DMS114 treated with DMSO at 0.1 percent for 48 hours (cell line): ENCODE results near the gene ATXN1.
"Not testable (repeated sequence)": the region's sequence is repeated elsewhere in the genome, so short reads cannot be mapped to it uniquely, and the experiment has no call there.

Experiments used
- DNase-seq: peaks from one replicate; lab custom pipeline; 2025; ENCODE audit not compliant: unreplicated experiment; lab: John Stamatoyannopoulos, UW

Gene ATXN1

DNA sequence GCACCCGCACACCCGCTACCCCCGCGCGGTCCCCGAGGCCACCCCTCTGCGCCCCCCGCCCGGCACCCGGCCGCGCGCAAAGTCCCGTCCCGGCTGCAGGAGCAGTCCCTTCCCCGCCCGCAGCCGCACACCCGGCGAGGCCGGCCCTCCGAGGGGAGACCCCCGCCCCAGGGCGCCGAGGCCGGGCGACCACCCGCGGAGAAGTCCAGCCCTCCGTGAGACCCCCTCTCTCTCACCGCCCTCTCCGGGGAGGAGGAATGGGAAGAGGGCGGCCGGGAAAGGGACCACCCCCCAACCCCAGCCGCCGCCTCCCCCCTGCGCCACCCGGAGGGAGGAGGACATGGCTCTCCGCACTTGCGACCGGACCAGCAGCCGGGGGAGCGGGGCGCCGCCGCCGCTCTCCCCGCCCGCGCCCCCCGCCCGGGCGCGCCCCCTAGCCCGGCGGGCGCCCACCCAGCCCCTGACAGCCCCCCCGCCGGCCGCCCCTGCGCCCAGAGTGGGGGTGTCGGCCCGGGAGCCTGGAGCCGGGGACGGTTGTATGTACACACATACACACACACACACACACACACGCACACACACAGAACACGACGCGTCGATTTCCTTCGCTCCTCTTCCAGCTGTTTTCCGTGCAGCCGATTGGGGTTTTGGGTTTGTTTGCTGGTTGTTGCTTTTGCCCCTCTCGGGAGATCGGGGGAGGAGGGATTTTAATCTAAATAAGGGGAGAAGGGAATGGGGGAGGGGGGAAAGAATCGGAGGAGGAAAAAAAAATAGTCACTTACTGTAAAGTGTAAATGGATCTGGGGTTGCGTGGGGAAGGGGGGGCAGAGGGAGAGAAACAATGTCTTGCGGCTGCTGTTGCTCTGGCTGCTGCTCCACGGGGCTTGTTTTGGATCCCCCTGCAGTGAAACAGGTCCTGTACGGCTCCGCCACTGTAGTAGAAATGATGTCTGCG, at the start of gene ATXN1:
Gene ATXN1, minus strand, starts transcription at position 945 of the 955 bp plus-strand sequence.
- DNase-seq: peak; percentile 68

DNA sequence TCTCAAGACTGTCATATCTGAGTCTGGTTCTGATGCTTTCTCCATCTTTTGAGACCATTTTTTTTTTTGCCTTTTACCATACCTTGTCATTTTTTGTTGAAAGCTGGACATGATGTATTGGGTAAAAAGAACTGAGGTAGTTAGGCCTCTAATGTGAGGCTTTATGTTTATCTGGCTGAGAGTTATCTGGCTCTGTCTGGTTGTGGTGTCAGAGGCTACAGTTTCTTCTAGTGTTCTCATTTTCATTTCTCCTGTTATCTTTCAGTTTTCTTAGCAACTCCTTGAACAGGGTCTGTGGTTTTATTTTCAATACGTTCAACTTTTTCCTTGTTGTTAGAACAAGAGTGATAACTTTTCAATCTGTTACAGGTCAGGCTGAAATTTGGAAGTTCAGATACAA, 49.2 kb upstream of the ATXN1 start:
- no peak for DNase-seq

DNA sequence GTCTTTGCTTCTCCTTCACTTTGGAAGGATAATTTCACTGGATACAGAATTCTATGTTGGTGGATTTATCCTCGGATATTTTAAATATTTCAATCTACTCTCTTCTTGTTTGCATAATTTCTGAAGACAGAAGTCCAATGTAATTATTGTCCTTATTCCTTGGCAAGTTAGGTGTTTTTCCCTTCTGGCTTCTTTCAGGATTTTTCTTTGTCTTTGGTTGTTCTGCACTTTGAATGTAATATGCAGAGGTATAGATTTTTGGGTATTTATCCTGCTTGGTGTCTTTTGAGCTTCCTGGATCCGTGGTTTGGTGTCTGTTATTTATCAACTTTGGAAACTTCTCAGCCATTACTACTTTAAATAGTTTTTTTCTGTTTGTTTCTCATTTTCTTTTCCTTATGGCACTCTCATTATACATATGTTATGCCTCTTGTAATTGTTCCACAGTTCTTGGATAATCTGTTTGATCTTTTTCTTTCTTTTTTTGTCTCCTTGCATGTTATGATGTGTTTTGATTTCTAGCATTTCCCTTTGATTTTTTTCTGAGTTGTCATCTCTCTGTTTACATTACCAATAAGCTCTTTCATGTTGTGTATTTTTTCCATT, 48.6 kb upstream of the ATXN1 start:
- no peak for DNase-seq

DNA sequence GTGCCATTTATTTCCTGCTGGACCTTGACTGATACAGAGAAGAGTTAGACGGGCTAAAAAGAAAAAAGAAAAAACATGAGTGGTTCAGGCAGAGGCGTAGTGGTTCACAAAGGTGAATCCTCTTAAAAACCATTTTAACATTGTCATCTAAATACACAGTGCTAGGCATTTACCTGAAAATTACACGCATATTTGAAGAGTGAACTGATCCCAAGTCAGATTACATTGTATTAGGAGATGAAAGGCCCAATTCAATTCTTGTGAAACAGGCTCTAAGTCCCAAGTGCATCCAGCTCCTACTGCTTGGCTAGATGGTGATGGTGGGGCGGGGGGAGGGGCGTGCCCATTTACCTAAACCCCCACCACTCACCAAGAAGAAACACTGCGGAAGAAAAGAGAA, 46.7 kb upstream of the ATXN1 start:
- no peak for DNase-seq

DNA sequence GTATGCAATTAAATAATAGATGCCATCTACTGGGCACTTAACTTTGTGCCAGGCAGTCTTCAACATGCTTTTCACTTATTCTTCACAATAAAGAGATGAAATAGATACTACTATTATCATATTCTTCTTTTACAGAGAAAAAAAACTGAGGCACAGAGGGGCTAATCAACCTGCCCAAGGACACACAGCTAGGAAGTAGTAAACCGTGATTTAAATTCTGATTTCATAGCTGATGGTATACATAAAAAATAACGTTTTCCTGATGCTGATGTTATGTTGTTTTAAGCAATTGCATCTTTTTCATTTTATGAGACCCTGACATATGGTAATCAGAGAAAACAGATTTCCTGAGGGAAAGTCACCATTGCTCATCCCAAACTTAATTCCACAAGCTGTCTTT, 45.1 kb upstream of the ATXN1 start:
- no peak for DNase-seq

DNA sequence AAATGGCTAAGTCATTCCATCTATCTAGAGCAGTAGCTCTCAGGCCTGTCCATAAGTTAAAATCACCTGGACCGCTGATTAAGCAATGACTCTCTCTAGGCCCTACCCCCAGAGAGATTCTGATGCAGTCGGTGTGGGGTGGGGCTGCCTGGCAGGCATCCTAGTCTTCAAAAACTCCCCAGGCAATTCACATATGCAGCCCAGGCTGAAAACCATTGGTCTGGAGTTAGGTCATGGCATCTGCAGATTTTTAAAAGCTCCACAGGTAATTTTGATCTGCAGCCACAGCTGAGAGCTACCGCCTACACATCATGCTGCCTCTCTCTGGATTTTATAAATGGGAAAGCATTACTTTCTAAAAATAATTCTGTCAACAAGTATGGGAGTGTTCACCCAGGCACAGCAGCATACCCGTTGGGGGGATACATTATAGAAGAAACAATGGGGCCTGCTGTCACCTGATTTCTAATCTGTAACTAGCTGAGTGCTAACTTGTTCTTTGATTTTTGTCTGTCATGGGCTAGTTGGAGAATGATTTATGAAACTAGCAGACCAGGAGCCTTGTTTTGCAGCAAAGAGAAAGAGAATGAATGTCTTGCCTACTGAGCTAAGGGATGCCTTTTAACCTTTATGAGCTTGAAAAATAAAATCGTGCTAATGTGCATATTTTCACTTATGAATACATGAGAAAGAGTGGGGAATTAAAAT, 44.1 kb upstream of the ATXN1 start:
- DNase-seq: no peak

DNA sequence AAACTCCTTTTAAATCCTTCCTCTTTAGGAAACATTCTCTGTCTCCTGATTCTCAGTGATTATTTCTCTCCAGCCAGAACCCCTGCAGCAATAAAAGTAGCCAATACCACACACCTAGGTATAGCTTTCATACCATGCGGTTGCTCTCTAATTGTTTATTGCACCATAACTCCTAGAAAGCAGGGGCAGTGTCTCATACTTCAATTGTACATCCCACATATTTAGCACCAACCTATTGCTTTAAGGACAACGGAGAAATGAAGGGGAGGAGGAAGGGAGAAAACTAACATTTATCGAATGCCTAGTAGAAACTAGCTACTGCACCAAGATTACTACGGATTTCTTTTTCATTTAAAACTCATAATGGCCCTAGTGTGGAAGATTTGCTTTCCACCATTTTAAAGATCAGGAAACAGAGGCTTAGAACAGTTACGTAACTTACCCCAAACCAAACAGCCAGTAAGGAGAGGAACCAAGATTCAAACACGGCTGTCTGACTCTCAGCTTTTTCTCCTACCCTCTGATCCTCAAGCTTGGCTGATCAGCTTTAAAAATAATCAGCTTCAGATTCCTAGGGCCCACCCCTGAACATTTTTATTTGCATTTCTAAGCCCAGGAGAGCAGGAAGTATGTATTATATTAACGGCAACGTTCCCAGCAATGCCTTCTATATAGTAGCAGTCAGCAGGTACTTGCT, 43.4 kb upstream of the ATXN1 start:
- DNase-seq: no peak

DNA sequence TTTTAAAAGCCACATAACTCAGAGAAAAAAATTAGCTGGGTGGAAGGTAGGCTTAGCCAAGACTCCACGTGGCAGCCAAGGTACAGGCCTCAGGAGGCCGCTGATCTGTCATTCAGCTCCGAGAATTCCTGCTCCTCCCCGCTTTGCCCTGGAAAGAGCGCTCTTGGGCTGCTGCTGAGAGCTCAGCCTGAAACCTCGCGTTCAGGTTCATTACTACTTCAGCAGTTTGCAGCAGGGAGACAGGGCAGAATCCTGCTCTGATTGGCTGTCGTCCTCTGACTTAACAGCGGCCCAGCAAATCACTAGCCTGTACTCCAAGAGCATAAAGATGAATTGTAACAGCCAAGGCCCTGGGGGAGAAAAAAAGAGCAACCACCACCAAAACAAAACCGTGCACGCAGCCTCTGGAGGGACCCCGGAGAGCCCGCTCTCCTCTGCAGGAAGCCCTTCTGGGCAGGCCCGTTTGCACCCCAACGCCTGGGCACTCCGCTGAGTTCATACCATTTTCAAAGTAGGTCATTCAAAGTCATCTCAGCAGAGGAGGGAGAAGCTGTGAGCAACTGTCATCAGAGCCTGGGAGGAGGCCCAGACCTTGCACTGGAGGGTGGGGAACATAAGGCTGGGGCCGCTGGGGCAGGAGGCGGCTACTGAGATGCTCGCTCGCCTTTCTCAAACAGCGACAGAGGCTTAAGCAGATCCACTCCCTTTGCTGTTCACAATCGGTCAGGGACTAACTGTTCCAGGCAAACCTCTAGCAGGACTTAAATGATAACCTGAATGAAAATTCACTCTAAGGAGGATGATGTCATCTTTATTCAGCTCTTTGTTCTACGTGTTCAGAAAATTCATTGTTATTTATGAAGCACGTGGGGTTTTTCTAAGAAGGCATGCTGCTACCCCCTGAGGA, 42.3 kb upstream of the ATXN1 start:
- no peak for DNase-seq

DNA sequence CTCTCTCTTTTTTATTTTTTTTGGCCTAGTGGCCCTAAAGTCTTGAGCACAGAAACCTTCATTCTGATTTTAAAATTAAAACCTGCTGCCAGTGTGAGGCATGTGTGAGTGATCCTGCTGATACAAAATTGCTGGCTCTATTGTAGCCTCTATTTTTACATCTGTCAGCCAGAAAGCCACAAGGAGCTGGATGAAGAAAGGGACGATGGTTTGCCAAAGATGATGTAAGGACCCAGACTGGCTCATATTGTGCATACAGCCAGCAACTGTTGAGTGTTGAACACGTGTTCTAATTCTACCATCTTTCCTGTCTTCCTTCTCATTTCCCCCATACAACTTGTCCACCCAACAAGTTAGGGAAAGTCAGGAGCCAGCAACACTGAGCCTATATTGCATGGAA, 40.8 kb upstream of the ATXN1 start:
- DNase-seq: no peak

DNA sequence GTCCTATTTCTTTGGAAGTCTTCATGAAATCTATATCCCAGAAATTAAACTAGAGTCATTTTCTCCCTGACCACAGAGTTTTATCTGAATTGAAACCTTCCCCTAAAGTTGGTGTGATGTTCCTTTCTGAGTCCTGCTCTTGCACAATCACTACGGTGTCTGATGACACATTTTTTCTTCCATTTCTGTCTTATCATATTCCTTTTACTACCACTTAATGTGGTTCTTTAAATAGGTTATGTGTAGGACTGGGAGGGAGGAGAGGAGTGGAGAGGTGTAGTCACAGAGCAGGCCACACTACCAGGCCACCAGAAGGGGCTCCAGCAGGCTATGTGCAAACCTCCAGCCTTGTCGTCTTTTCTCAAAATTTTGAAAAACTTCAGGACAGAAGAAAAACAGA, 39.7 kb upstream of the ATXN1 start:
- DNase-seq: no peak

DNA sequence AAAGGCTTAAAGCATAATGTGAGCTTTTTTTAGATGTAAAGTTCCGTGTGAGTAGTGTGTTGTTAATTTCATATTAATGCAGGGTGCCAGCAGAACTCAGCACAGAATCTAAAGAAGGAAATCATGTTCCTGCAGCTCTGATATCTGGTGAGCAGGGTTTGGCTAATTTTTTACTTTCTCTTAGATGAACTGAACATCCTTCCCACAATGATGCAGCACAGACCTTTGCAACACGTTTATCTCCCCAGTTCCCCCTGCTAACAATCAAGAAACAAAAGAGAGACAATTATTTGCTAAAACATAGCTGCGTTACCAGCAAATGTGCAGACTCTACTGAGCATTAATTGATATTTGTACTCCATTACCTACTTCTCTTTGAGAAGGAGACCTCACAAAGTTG, 39.1 kb upstream of the ATXN1 start:
- DNase-seq: no peak

DNA sequence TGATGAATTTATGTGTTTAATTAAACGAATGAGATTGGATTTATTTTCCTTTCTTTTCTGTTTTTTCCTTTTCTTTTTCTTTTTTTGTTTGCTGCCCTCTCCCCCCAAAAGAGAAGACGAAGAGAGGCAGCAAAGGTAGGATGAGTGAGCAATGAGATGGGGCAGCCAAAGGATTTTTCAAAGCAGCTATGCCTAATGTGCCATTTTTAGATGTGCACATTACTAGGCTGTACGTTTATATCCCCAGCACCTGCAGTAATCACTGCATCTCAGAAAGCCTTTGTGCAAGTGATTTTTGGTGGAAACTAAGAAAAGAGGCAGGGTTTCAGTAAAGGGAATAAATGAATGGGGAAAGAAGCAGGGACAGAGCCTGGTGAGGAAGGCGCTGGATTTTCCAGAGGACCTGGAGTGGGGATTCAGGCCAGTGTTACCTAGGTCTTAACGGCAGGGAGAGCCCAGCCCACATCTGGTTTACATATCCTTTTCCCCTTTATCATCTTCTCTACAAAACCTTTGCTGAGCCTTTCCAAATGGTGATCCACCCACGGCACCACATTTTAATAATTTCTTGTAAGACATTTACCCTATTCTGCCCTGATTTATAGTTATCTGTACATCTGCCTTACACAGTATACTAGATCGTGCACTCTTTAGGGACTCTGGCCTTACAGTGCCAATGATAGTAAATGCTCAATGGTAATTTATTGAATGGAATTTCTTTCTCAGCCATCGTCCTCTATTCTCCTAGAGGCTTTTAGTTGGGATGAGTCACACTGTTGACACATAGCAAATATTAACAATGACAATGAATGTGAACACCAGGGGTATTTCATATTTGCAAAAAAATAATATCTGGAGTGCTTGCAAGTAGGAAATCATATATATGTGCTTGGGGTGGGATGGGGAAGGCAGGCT, 38.3 kb upstream of the ATXN1 start:
- no peak for DNase-seq

DNA sequence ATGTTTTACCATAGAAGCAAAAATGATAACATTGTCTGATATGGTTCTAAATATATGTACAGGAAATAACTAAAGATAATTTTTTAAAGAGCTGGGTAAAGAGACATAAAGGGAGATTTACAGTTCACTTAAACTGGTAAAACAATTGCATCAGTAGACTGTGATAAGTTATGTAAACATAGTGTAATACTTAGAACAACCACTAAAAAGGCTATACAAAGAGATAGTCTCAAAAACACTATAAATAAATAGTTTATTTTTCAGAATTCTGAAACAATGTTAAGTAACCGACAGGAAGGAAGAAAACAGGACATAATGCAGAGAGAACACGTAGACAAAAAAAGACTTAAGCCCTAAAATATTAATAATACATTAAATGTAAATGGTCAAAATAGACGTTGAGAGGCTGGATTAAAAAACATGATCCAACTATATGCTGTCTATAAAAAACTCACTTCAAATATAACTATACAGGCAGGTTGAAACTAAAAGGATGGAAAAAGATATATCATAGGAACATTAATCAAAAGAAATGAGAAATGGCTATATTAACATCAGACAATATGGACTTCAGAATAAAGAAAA, 32.7 kb upstream of the ATXN1 start:
- DNase-seq: no peak

DNA sequence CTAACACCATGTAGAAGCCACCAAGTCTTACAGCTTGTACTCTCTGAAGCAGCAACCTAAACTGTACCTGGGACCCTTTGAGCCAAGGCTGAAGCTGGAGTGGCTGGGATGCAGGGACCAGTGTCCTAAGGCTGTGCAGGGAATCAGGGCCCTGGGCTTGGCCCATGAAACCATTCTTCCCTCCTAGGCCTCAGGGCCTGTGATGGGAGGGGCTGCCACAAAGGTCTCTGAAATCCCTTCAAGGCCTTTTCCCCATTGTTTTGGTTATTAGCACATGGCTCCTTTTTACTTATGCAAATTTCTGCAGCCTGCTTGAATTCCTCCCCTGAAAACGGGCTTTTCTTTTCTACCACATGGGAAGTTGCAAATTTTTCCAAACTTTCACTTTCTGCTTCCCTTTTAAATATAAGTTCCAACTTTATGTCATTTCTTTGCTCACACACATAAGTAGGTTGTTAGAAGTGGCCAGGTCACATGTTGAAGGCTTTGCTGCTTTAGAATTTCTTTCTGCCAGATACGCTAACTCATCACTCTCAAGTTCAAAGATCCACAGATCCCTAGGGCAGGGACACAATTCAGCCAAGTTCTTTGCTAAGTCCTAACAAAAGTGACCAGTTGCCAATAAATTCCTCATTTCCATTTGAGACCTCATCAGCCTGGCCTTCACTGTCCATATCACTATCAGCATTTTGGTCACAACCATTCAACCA, 28.2 kb upstream of the ATXN1 start:
- DNase-seq: no peak

DNA sequence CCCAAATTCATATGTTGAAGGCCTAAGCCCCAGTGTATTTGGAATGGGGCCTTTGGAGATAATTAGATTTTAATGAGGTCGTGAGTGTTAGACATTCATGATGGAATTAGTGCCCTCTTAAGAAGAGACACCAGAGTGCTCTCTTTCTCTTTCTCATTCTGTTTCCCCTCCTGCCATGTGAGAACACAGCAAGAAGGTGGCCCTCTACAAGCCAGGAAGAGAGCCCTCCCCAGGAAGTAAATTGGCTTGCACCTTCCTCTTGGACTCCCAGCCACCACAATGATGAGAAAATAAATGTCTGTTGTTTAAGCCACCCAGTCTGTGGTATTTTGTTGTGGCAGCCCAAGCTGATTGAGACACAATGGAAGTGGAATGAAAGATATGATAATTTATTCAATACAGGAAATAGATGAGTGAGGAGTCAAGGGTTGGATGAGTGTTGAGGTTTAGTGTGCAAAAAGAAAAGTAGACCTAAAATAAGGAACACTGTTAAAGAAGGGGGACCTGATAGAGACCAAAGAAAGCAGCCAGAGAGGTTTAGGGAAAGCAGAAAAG, 25.9 kb upstream of the ATXN1 start:
- DNase-seq: no peak

DNA sequence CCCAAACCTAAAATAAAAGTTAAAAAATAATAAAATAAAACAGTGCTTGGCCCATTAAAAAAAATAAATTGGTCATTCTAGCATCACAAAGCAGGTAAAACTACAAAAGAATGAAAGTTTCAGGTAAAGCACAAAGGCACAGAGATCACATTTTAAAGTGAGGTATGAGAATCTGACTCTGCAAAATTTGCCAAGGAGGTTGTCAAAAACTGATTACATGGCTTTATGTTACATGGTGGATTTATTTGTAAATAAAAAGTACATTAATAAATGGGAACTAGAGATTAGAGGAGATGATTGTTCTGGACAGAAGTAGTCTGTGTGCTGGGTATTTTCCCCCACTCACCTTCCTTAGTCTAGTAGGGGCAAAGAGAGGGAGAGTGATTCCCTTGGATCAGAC, 24.2 kb upstream of the ATXN1 start:
- no peak for DNase-seq

DNA sequence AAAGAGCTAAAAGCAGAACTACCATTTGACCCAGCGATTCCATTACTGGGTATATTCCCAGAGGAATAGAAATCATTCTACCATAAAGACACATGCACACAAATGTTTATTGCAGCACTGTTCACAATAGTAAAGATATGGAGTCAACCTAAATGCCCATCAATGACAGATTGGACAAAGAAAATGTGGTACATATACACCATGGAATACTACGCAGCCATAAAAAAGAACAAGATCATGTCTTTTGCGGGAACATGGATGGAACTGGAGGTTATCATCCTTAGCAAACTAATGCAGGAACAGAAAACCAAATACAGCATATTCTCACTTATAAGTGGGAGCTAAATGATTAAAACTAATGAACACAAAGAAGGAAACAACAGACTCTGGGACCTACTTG, 23.7 kb upstream of the ATXN1 start:
- not testable (repeated sequence) for DNase-seq
